ENCODE data around the gene IKZF1.

- TF ChIP-seq, protein P1, sequence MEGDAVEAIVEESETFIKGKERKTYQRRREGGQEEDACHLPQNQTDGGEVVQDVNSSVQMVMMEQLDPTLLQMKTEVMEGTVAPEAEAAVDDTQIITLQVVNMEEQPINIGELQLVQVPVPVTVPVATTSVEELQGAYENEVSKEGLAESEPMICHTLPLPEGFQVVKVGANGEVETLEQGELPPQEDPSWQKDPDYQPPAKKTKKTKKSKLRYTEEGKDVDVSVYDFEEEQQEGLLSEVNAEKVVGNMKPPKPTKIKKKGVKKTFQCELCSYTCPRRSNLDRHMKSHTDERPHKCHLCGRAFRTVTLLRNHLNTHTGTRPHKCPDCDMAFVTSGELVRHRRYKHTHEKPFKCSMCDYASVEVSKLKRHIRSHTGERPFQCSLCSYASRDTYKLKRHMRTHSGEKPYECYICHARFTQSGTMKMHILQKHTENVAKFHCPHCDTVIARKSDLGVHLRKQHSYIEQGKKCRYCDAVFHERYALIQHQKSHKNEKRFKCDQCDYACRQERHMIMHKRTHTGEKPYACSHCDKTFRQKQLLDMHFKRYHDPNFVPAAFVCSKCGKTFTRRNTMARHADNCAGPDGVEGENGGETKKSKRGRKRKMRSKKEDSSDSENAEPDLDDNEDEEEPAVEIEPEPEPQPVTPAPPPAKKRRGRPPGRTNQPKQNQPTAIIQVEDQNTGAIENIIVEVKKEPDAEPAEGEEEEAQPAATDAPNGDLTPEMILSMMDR (IDR thresholded peaks at IDR 0.05; ENCODE audit: low read length): no peak
- no peak for TF ChIP-seq EZH2 (optimal IDR thresholded peaks at IDR 0.05; ENCODE audit: low read depth, low read length)
Observed at GRCh38 chr7:50349963-50350944, 45.7 kb downstream of the IKZF1 start.

All from MM.1S (cell line).